Memory B cell (primary cell): ENCODE data around the gene LDAH.
A peak's percentile ranks its signal among the peaks of the same experiment; 100 is the strongest.

Experiments
- ATAC-seq: fragments of 150-1000 bp; cut with Tn5 transposase; 2 replicates; pipeline ENCODE4 v1.10.0; 2021; ENCODE audit warnings: low read depth, mild to moderate bottlenecking, moderate library complexity
- DNase-seq, 2 donors: peaks; one replicate each; pipeline ENCODE4 v3.0.0; 2022; ENCODE audit warnings: low spot score in 2 of 2
- H3K27ac Mint-ChIP-seq: one replicate; pipeline ENCODE4 v1.8.0; 2022; ENCODE audit warnings: mild to moderate bottlenecking, moderate library complexity, mixed read lengths
- H3K27me3 Mint-ChIP-seq: one replicate; pipeline ENCODE4 v1.8.0; 2022; ENCODE audit warnings: mixed read lengths
- H3K36me3 Mint-ChIP-seq: one replicate; pipeline ENCODE4 v1.8.0; 2022; ENCODE audit warnings: mild to moderate bottlenecking, mixed read lengths
- H3K4me1 Mint-ChIP-seq: one replicate; pipeline ENCODE4 v1.8.0; 2022; ENCODE audit warnings: mixed read lengths
- H3K4me3 Mint-ChIP-seq: one replicate; pipeline ENCODE4 v1.8.0; 2022; ENCODE audit warnings: mild to moderate bottlenecking, moderate library complexity, mixed read lengths
- H3K9me3 Mint-ChIP-seq: one replicate; pipeline ENCODE4 v1.8.0; 2022; ENCODE audit warnings: mixed read lengths

Gene LDAH

DNA sequence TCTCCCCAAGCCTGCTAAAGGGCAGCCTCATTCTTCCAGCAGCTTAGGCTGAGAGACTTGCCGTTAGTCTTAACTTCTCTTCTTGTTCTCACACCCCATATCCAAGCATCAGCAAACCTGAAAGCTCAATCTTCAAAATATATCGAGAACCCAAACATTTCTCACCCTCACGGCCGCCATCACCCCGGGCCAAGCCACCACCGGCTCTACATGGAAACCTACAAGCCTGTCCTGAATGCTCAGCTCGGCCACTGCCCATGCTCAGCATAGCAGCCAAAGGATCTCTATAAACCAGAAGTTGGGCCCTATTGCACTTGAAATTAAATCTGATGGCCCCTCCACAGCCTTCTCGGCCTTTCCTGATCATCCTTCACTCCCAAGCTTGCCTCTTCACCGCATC lies 174.1 kb downstream of the LDAH start:
- Mint-ChIP-seq H3K4me1 (peaks cover 37% of the 10 kb centered on the region), H3K9me3 (no peaks in the 10 kb centered on the region), H3K27me3 (no peaks in the 10 kb centered on the region), H3K4me3 (peak overlapping the region; percentile 19), H3K27ac (peak overlapping the region; percentile 94), H3K36me3 (peaks cover 12% of the 10 kb centered on the region)
- ATAC-seq: no peak
- DNase-seq: no peak

DNA sequence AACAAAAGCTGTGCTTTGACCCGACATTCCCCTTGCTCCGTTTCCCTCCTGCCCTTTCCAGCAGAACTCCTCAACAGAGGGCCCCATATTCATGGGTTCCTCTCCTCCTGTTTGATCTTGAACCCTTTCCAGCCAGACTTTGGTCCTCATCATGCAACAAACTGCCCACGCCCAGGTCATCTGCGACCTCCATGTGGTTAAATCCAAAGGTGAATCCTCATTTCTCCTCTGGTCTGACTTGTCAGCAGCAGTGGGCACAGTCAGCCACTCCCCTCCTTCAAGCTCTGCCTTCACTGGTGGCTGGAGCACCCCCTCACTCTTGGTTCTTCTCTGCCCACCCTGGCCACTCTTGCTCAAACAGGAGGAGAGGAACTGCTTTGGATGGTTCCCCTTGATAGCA lies 174.7 kb downstream of the LDAH start:
- peaks cover 37% of the 10 kb centered on the region for H3K4me1 Mint-ChIP-seq
- H3K4me3 Mint-ChIP-seq: peak overlapping the region; percentile 19
- DNase-seq (no peak), ATAC-seq (no peak)
- no peaks in the 10 kb centered on the region for H3K9me3 Mint-ChIP-seq
- peaks cover 12% of the 10 kb centered on the region for H3K36me3 Mint-ChIP-seq
- no peaks in the 10 kb centered on the region for H3K27me3 Mint-ChIP-seq
- peak overlapping the region; percentile 94 for H3K27ac Mint-ChIP-seq

DNA sequence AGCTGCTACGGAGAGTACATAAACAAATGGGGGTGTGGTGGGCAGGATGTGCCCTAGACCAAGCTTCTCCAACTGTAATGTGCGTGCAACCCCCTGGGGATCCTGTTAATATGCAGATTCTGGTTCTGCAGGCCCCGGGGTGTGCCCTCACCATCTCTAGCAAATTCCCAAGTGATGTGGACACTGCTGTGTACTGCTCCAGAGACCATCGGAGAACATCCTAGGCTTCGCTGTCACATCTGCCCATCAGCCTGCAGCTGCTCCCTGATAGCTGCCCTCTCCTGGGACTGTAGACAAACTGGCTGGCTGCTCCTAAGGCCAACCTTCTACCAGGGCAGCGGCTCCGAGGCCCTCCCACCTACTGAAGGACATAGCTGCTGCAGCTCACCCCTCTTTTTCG lies 175.2 kb downstream of the LDAH start:
- no peak for DNase-seq
- no peak overlapping the region for H3K4me3 Mint-ChIP-seq
- no peak for ATAC-seq
- H3K9me3 Mint-ChIP-seq: no peaks in the 10 kb centered on the region
- peaks cover 37% of the 10 kb centered on the region for H3K4me1 Mint-ChIP-seq
- H3K27me3 Mint-ChIP-seq: no peaks in the 10 kb centered on the region
- H3K27ac Mint-ChIP-seq: no peak overlapping the region
- H3K36me3 Mint-ChIP-seq: peaks cover 12% of the 10 kb centered on the region

DNA sequence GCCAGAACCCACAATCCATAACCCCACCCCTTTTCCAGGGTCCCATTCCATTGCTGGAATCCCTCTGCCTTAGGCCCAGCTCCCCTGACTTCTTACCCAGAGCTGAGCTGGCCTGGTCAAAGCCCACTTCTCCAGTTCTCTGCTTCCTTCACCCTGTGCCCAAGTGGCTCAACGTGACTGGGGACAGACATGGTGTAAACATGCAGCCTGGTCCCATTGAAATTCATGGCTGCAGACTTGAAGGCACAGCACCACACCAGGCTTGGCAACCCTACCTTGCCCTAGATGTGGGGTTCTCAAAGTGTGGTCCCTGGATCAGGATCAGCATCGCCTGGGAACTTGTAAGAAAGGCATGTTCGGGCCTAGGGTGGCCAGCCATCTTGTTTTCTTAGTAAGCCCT lies 175.7 kb downstream of the LDAH start:
- no peak for ATAC-seq
- Mint-ChIP-seq H3K4me1 (peaks cover 40% of the 10 kb centered on the region), H3K27ac (no peak overlapping the region), H3K36me3 (peaks cover 13% of the 10 kb centered on the region), H3K9me3 (no peaks in the 10 kb centered on the region), H3K4me3 (no peak overlapping the region), H3K27me3 (no peaks in the 10 kb centered on the region)
- no peak for DNase-seq

DNA sequence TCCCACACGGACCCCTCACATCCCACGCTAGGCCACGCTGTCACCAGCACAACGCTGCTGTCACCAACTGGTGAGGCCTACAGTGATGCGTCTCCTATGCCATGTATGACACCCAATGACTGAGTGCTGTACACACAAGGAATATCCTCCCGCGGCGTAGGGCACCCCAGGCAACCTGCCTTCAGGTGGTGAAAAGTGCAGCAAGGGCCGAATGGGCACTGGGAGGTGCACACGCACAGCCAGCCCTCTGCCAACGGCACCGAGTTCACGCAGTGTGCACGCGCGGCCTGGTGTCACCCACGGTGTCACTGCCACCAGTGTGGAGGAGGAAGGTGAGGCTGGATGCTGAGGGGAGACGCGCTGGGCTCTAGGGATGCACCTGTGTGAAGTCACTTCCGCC lies 176.5 kb downstream of the LDAH start:
- Mint-ChIP-seq H3K4me3 (no peak overlapping the region), H3K36me3 (peaks cover 15% of the 10 kb centered on the region), H3K9me3 (no peaks in the 10 kb centered on the region), H3K4me1 (peaks cover 42% of the 10 kb centered on the region), H3K27ac (peak overlapping the region; percentile 67), H3K27me3 (no peaks in the 10 kb centered on the region)
- ATAC-seq: no peak
- no peak for DNase-seq

GRCh38 chr2:20645761-20646160 lies 177.1 kb downstream of the LDAH start:
- Mint-ChIP-seq H3K9me3 (no peaks in the 10 kb centered on the region), H3K36me3 (peaks cover 15% of the 10 kb centered on the region), H3K27ac (no peak overlapping the region), H3K4me3 (no peak overlapping the region), H3K27me3 (no peaks in the 10 kb centered on the region), H3K4me1 (peaks cover 39% of the 10 kb centered on the region)
- ATAC-seq (no peak), DNase-seq (no peak)

DNA sequence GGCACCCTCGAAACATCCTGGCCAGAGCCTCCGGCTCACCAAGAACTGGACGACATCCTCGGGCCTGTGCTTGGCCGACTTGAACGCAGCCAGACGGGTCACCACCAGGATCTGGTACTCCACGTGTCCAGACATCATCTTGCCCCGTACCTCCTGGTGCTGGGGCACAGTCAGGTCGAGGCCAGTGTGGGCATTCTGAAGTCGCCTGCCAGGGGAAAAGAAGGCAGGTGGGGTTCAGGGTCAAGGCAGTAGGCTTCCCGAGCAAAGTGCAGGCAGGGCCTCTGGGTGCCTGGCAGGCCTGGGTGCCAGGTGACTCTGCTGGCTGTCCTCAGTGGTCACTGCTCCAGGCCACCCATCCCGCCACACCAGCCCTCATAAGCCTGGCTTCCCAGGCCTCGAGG lies 177.6 kb downstream of the LDAH start:
- DNase-seq (no peak), ATAC-seq (no peak)
- Mint-ChIP-seq H3K36me3 (peaks cover 15% of the 10 kb centered on the region), H3K4me3 (no peak overlapping the region), H3K9me3 (no peaks in the 10 kb centered on the region), H3K27ac (no peak overlapping the region), H3K4me1 (peaks cover 37% of the 10 kb centered on the region), H3K27me3 (no peaks in the 10 kb centered on the region)

DNA sequence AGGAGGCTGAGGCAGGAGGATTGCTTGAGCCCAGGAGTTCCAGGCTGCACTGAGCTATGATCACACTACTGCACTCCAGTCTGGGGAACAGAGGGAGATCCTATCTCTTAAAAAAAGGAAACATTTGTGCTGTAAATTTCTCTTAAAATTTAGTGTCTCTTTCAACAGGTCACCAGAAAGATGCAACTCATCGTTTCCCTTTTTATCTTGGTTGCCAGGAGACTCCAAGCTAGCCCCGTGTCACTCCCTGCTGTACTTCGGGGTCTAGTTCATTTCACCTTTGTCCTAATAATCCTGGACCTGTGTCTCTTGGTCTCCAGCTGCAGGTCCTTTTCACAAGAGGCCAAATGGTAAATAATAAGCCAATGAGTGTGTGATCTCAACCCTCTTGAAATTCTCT lies 179.1 kb downstream of the LDAH start:
- no peaks in the 10 kb centered on the region for H3K27me3 Mint-ChIP-seq
- DNase-seq: no peak
- peaks cover 19% of the 10 kb centered on the region for H3K36me3 Mint-ChIP-seq
- no peaks in the 10 kb centered on the region for H3K9me3 Mint-ChIP-seq
- H3K27ac Mint-ChIP-seq: peak overlapping the region; percentile 18
- ATAC-seq: no peak
- no peak overlapping the region for H3K4me3 Mint-ChIP-seq
- H3K4me1 Mint-ChIP-seq: peaks cover 25% of the 10 kb centered on the region

- H3K4me3 Mint-ChIP-seq: no peak overlapping the region
- peaks cover 19% of the 10 kb centered on the region for H3K36me3 Mint-ChIP-seq
- H3K27ac Mint-ChIP-seq: peak overlapping the region; percentile 18
- H3K4me1 Mint-ChIP-seq: peaks cover 17% of the 10 kb centered on the region
- no peak for ATAC-seq
- DNase-seq: no peak
- no peaks in the 10 kb centered on the region for H3K9me3 Mint-ChIP-seq
- H3K27me3 Mint-ChIP-seq: no peaks in the 10 kb centered on the region
Observed at GRCh38 chr2:20643060-20643459, 179.8 kb downstream of the LDAH start.

GRCh38 chr2:20642055-20642971 lies 180.6 kb downstream of the LDAH start:
- Mint-ChIP-seq H3K9me3 (no peaks in the 10 kb centered on the region), H3K27ac (no peak overlapping the region), H3K4me3 (no peak overlapping the region), H3K36me3 (peaks cover 22% of the 10 kb centered on the region), H3K4me1 (peaks cover 10% of the 10 kb centered on the region), H3K27me3 (no peaks in the 10 kb centered on the region)
- ATAC-seq (peak; percentile 100), DNase-seq (peak; percentile 75 to 83)

DNA sequence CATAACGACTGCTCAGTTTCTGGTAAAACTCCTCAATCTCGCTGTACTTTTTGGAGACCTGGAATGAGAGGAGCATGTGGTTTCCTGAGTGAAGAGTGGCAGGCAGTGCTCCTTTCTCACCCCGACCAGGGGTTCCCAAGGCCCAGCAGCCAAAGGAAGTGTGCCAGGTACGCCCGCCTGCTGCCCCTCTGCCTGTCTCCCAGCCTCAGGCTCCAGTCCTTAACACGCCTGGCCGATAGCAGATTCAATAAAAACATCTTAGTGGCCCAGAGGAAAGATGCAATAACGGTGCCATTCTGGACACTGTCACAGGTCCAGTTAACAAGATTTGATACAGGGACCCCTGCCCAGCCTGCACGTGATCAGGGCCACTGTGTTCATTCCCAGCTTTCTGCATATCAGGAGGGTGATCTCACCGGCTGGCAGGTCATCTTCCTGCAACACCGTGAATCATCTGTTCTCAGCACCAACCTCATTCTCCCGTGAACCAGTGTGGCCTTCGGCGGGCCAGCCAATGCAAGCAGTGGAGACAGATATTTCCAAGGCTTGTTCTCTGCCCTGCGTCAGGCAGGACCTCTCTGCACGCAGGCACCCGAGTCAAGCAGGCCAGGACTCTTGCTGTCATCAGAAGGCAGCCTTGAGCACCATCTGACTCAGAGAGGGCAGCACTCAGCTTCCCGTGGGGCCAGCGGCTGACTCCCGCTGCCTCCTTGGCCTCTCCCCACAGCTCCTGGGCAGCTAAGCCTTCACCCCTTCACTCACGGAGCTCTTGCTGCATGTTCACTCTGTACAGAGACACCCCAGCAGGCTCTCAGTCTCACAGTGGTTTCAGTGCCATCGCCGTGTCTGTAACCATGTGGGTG lies 181.5 kb downstream of the LDAH start:
- H3K36me3 Mint-ChIP-seq: peaks cover 20% of the 10 kb centered on the region
- H3K27ac Mint-ChIP-seq: no peak overlapping the region
- peaks cover 8% of the 10 kb centered on the region for H3K4me1 Mint-ChIP-seq
- DNase-seq (no peak), ATAC-seq (no peak)
- no peak overlapping the region for H3K4me3 Mint-ChIP-seq
- no peaks in the 10 kb centered on the region for H3K27me3 Mint-ChIP-seq
- no peaks in the 10 kb centered on the region for H3K9me3 Mint-ChIP-seq

DNA sequence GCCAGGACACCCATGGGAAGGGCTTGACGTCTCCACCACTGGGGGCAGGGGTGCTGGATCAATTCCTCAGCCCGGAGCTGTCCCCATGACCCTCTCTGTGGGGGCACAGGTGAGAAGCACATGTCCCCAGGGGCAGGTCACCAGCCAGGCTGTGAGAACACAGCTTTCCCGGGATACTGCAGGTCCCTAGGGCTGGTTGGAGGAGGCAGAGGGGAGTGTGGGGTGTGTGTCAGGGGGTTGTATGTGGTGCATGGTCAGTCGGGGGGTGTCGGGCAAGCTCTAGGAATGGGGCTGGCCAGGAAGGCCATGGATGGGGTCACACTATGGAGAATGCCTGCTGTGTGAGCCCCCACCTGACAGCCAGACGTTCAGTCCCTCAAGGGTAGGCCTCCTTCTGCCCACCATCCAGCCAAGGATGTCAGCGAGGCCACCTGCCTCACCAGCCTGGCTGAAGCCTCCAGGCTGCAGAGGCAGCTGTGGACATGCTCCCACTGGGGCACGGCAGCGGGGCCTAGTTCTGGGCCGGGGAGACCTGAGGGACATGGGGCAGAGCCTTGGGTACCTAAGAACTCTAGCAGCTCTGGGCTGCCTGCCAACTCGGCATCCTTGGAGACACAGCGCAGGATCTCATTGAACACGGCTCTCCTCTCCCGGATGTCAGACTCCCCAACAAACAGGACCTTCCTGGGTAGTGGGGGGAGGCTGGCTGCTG lies 182.3 kb downstream of the LDAH start:
- no peak for DNase-seq
- H3K27me3 Mint-ChIP-seq: no peaks in the 10 kb centered on the region
- ATAC-seq: no peak
- H3K4me1 Mint-ChIP-seq: peaks cover 9% of the 10 kb centered on the region
- no peak overlapping the region for H3K4me3 Mint-ChIP-seq
- no peaks in the 10 kb centered on the region for H3K9me3 Mint-ChIP-seq
- H3K27ac Mint-ChIP-seq: no peak overlapping the region
- peaks cover 23% of the 10 kb centered on the region for H3K36me3 Mint-ChIP-seq

- peaks cover 17% of the 10 kb centered on the region for H3K36me3 Mint-ChIP-seq
- H3K4me1 Mint-ChIP-seq: peaks cover 10% of the 10 kb centered on the region
- no peak overlapping the region for H3K27ac Mint-ChIP-seq
- H3K27me3 Mint-ChIP-seq: no peaks in the 10 kb centered on the region
- H3K4me3 Mint-ChIP-seq: no peak overlapping the region
- DNase-seq (no peak), ATAC-seq (no peak)
- no peaks in the 10 kb centered on the region for H3K9me3 Mint-ChIP-seq
Observed at GRCh38 chr2:20638646-20639430, 184.1 kb downstream of the LDAH start.
